HG03354 (cell line): Measurements from ENCODE around the gene PTGIR.

Source experiments
- ATAC-seq: cut with Tn5 transposase; IDR thresholded peaks from one replicate; pipeline ENCODE4 v1.9.1; 2021; ENCODE audit warnings: mild to moderate bottlenecking; ENCODE audit not compliant: unreplicated experiment, poor library complexity, severe bottlenecking

The PTGIR gene

DNA sequence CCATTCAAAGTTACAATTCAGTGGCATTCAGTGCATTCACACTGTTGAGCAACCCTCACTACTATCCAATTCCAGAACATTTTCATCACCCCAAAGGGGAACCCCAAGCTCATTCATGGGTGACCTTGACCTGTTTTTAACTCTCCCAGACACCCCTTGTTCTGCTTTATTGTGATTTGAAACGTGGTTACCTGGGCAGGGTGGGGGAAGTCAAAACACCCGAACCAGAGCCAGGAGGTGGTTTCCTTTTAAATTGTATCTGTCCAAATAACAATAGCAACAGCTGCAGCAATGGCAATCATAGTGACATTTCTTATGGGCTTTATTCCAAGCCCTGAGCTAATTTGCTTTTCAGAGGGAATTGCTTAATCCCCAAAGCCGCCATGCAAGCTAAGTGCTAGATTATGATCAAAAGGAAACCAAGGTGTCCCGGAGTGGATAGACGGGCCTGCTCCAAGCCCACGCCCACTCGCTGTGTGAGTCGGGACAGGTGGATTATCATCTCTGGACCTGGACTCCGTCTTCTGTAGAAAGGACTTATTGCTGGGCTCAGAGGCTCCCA lies 6.1 kb downstream of the PTGIR start:
- ATAC-seq, result no peak

GRCh38 chr19:46617601-46618000 lies 7.3 kb downstream of the PTGIR start:
- ATAC-seq, result no peak

- ATAC-seq, result no peak
Measured at GRCh38 chr19:46616631-46617322, 8.1 kb downstream of the PTGIR start.

DNA sequence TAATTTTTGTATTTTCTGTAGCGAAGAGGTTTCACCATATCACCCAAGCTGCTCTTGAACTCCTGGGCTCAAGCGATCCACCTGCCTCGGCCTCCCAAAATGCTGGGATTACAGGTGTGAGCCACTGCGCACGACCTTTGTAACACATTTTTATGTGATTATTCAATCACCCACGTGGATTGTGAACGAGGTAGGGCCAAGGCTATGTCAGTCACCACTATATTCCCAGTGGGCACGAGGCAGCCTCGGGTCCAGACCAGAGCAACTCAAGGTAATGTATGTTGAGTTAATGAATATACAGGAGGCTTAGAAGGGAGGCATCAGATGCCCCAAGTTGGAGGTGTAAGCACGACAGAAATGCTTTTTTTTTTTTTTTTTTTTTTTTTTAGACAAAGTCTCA lies 8.9 kb downstream of the PTGIR start:
- ATAC-seq, result no peak

DNA sequence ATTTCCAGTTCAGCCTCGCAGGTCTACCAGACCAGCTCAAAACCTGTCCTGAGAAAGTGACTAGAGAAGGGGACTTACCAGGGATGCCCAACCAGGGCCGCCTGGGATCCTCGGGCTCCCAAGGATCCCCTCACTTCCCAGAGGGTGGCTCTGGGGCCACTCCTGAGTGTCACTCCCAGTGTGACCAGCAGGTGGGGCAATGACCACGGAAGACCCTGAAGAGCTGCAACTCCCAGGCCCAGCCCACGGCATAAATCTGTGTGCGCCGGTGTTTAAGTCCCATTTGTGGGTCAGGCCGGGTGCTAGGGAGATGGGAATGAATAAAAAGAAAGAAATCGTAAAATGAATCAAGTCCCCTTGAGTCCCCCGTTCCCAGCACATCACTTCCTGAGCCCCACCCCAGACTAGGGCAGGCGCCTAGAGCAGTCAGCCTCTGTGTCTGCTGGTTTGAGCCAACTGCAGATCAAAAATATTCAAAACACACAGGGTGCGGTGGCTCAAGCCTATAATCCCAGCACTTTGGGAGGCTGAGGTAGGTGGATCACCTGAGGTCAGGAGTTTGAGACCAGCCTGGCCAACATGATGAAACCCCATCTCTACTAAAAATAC lies 10.7 kb downstream of the PTGIR start:
- ATAC-seq, result peak; percentile 49

DNA sequence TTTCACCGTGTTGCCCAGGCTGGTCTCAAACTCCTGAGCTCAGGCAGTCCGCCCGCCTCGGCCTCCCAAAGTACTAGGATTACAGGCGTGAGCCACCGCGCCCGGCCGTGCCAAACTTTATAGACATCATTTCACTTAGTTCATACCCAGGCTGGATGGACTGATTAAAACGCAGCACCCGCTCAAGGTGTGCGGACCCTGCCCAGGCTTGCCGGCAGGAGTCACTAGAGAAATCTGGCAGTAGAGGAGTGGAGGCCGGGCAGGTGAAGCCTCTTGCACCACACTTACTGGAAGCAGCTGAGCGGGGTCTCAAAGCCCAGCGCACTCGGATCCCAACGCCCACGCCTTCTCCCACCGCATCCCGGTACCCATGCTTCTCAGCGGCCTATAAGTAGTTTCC lies 11.4 kb downstream of the PTGIR start:
- no peak for ATAC-seq

DNA sequence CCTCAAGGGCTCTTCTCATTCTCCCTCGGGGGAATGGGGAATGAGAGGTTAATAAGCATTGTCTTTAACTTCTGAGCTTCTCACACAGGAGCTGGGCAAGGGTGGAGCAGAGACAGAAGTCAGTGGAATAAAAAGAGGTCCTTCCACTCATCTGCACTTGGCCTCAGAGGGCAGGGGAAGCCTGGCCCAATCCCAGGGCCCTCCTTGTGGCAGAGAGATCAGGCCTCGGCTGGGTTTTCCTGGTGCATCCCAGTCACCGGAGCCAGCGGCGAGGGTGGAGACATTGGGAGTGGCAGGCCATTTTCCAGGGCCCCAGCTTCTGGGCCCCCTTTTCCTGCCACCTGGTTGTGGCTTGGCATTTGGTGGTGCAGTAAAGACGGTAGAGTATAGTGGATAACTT lies 13.1 kb downstream of the PTGIR start:
- no peak for ATAC-seq

DNA sequence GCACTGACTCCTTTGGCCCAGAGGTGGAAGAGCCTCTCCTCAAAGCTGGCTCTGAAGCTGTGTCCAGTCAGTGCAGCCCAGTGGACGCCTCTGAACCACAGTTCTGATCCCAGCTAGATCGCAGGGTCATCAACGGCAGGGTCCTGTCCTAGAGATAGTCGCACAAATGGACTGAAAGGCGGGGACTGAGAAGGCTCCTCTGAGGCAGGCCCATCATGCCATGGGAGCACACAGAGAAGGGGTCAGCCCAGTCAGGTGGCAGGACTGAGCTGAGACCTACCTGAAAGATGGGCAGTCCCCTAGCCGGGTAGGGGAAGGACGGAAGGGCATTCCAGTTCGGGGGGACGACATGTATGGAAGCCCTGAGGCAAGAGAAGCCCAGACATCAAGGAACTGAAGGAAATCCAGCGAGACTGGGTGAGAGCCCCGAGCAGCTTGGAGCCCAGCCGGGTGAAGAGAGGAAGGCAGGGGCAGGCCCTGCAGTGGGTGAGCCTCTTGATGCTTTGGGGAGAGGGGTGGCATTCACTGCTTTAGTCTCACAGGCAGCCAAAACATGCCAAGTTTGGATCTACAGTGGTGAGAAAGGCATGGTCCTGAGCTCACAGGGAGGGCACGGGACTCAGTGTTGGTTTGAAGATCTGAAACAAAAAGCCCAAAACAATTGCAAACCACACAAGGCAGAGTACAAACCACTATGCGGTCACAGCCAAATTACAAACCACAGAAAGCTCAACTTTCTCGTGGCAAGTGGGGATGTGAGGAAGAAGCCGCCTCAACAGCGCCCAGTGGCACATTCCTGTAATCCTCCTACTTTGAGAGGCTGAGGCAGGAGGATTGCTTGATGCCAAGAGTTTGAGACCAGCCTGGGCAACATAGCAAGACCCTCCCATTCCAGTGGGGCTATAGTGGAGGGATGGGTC lies 13.8 kb downstream of the PTGIR start:
- no peak for ATAC-seq

GRCh38 chr19:46610413-46610775 lies 14.5 kb downstream of the PTGIR start:
- ATAC-seq, result no peak

GRCh38 chr19:46609511-46610412 lies 15.1 kb downstream of the PTGIR start:
- ATAC-seq, result no peak

- ATAC-seq, result no peak
Measured at GRCh38 chr19:46608581-46609345, 16.1 kb downstream of the PTGIR start.

- no peak for ATAC-seq
Measured at GRCh38 chr19:46608178-46608577, 16.7 kb downstream of the PTGIR start.

GRCh38 chr19:46607448-46607841 lies 17.4 kb downstream of the PTGIR start:
- no peak for ATAC-seq

DNA sequence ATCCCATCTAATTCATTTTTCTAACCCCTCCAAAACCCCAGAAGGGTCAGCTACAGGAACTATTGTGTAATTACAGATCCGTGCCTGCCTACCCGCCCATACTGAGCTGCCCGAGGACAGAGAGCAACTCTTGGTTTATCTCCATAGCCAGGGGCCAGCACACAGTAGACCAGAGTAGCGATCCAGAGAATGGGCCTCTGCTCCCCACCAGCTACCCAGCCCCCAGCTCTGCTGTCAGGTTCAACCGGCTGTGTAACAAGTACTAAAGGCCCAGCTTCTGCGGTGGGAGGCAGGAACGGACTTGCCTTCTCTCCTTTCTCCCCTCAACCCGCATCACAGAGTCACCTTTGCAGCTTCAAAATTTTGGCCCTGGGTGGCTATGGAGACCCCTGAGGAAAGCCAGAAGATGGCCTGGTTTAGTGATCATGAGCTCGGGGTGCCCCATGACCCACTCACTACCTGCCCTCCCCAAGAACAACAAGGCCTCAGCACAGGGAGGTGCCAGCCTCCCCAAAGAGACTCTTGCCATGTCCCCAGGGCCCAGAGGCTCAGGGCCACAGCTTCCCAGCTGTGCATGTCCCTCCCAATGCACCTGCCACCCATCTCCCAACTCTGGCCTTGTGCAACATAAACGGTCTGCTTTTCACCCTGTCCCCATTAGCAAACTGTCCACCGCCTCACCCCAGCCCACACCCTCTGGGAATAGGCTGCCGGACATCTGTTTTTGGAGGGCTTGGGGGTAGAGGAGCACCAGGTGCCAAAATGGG lies 18.0 kb downstream of the PTGIR start:
- ATAC-seq, result no peak

DNA sequence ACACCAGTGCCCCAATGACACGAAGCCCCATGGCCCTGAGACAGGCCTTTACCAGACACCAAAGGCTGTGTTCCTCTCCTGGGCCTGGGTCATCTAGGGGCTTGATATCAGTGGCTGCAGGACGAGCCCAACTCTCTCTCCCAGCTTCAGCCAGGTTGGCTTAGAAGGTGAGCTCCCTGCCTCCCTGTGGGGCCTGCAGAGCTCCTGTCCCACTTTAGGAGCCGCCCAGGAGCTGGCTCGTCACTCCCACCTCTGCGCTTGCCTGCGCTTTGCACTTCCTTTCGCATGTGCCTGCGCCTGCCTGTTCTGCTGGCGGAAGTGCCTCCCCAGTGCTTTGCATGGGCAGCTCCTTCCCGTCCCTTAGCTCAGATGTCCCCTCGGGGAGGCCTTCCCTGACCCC lies 18.9 kb downstream of the PTGIR start:
- no peak for ATAC-seq

DNA sequence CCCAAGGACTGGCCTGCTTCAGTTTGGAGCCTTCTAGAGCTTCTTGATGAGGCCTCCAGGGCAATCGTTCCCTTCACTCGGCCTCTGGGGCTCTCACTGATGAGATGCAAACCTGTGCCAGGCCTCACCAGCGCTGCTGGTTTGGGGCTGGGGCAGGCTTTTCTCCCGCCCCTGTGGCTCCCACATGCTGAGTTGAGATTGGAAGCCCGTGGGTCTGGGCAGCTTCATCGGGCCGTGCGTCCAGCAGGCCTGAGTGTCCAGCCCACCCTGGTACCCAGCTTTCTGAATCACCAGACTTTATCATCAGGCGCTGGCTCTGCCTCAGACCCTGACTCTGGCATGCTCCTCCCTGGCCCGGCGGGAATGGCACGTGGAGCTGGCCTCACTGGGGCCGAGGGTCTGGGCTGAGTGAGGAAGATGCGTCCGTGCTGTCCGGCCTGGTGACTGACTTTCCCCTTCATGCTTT lies 19.5 kb downstream of the PTGIR start:
- ATAC-seq, result no peak

DNA sequence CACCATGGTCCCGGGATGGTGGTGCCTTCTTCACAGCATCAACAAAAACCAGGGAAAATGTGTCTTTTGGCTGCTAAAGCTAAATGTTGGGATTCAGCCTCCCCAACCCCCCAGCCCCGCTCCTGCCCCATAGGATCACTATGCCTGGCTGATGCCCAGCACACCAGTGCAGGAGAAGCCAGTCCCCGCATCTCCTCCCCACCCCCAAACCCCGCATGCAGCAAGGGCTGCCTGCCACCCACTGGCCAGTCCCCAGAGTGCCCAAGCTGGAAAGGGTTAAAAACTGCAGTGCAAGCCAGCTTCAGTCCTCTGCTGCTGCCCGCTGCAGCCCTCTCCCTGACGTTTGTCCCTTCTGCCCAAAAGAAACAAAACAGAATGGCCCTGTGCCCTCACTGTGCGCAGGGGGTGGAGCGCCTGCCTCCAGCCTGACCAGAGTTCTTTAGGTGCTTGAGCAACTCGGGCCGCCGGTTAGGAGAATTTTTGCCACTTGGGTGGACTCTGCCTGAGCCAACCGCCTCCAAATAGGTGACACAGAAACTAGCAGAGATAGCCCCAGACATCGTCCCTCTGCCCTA lies 20.0 kb downstream of the PTGIR start:
- ATAC-seq, result no peak

- ATAC-seq, result no peak
Measured at GRCh38 chr19:46603752-46604231, 21.1 kb downstream of the PTGIR start.
